Activated naive CD4-positive, alpha-beta T cell treated with anti-CD3 and anti-CD28 coated beads, Interleukin-2, amount 10 ng/mL, durations not matched to agents 5 hours and 36 hours (primary cell): Measurements from ENCODE around the gene GABRQ. TPM values are rescaled to one million over a fixed set of nuclear protein-coding genes. Genes with fewer than 3 reads are reported as not detected.

ENCODE experiments used
- total RNA-seq, 2 experiments: library from RNA; stranded (reverse); gene quantifications; one replicate each; pipeline ENCODE4 v1.2.3, GENCODE V29; 2021

Gene GABRQ
- total RNA-seq = not detected

DNA sequence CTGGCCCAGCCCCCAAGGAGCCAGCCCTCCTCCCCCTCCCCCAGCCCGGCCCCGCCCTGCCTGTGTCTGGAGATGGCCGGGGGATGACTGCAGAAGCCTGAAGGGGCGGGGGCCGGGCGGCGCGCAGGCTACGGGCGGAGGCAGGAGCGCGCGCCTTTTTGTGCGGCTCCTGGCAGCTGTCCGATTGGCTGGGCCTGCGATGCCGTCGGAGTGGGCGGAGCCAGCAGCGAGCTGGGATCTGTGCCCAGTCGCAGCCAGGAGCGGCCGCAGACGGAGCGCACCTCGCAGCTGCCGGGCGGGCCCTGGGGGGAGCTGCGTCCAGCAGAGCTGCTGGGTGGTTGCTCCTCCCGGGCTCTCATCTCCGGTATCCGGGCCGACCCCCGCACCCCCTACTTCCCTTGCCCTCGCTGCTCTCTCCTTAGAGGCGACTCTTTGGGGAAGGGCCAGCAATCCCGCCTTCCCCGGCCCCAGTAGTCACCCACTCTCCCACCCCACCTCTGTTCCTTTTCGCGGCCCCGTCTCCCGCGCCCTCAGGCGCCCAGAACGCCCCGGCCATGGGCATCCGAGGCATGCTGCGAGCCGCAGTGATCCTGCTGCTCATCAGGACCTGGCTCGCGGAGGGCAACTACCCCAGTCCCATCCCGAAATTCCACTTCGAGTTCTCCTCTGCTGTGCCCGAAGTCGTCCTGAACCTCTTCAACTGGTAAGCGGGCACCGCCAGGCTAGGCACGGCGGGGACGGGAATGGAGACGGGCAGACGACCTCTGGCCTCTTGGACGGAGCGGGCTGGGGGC, at the start of gene GABRQ:
TSS of gene GABRQ (plus strand) at position 247 of the 794 bp plus-strand sequence. CDS start at position 555, 308 bp downstream.

DNA sequence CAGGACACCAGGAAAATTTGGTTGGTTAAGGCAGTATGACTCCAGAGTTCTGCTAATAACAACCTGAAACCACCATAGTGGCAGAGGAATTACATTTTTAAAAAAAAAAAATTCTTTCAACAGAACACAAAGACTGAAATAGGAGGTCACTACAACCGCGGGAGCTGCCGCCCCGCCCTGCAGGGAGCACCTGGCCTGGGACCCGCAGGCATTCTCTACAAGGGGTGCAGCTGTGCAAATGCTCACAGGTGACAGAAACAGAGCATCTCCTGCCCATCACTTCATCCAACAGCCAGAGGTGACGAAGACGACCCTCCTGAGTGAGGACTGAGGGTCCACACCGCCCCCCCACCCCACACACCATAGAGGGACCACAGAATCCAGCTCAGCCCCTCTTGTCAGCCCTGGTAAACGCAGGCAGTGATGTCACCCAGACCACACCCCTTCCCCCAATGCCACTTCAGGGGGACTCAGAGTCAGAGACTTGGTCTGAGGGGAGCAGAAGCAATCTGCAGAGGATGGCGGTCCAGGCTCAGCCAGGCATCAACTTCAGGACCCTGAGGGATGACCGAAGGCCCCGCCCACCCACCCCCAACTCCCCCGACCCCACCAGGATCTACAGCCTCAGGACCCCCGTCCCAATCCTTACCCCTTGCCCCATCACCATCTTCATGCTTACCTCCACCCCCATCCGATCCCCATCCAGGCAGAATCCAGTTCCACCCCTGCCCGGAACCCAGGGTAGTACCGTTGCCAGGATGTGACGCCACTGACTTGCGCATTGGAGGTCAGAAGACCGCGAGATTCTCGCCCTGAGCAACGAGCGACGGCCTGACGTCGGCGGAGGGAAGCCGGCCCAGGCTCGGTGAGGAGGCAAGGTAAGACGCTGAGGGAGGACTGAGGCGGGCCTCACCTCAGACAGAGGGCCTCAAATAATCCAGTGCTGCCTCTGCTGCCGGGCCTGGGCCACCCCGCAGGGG, 60.5 kb downstream of the GABRQ start, which contains the start of gene MAGEA3:
TSS of gene MAGEA3 (plus strand) at position 843 of the 980 bp plus-strand sequence. CDS start 2,039 bp downstream, outside the sequence.

Other genes starting within 250 kb of the GABRQ start
- gene GABRA3, start 186.6 kb upstream of the GABRQ start, total RNA-seq = not detected
- not detected for gene MAGEA3, start 60.9 kb downstream of the GABRQ start, total RNA-seq
- not detected for gene CSAG2, start 71.4 kb downstream of the GABRQ start, total RNA-seq
- not detected for gene MAGEA2B, start 76.7 kb downstream of the GABRQ start, total RNA-seq
- gene CSAG1, start 95.8 kb downstream of the GABRQ start, total RNA-seq = not detected
- gene MAGEA12, start 95.9 kb downstream of the GABRQ start, total RNA-seq = not detected
- not detected for gene MAGEA2, start 115.9 kb downstream of the GABRQ start, total RNA-seq
- gene CSAG3, start 121.3 kb downstream of the GABRQ start, total RNA-seq = not detected
- gene MAGEA6, start 131.8 kb downstream of the GABRQ start, total RNA-seq = not detected
- gene CETN2, start 192.9 kb downstream of the GABRQ start, total RNA-seq = 1 to 10 TPM; 7.3 to 8.4 TPM
- 10 to 100 TPM; 14.7 TPM for gene NSDHL, start 193.2 kb downstream of the GABRQ start, total RNA-seq